Neural crest cell (in vitro differentiated cells): ENCODE measurements around the gene PCDH19. TPM values are rescaled to one million over a fixed set of nuclear protein-coding genes. Genes with fewer than 3 reads are reported as not detected.
A peak's percentile ranks its signal among the peaks of the same experiment; 100 is the strongest.

Source experiments
- DNase-seq: peaks from one replicate; pipeline ENCODE4 v3.0.0; 2021; ENCODE audit warnings: low read depth, mixed read lengths, low spot score
- H3K27ac Mint-ChIP-seq: one replicate; pipeline ENCODE4 v1.8.0; 2021; ENCODE audit warnings: mild to moderate bottlenecking, mixed read lengths; ENCODE audit not compliant: unreplicated experiment
- H3K27me3 Mint-ChIP-seq: 2 replicates; pipeline ENCODE4 v1.8.0; 2021; ENCODE audit warnings: low read depth, mild to moderate bottlenecking, mixed read lengths
- H3K36me3 Mint-ChIP-seq: 2 replicates; pipeline ENCODE4 v1.8.0; 2021; ENCODE audit warnings: low read depth, mild to moderate bottlenecking, mixed read lengths
- H3K4me1 Mint-ChIP-seq: 2 replicates; pipeline ENCODE4 v1.8.0; 2021; ENCODE audit warnings: mixed read lengths
- H3K4me3 Mint-ChIP-seq: one replicate; pipeline ENCODE4 v1.8.0; 2021; ENCODE audit warnings: mild to moderate bottlenecking, mixed read lengths
- H3K9me3 Mint-ChIP-seq: 2 replicates; pipeline ENCODE4 v1.8.0; 2021; ENCODE audit warnings: mixed read lengths
- CTCF ChIP-seq: fragments of 200-600 bp; sonication (generic); conservative IDR thresholded peaks from 2 replicates; pipeline ENCODE4 v1.5.0; 2021; ENCODE audit warnings: antibody characterized with exemption, mild to moderate bottlenecking
- total RNA-seq: library from RNA; stranded (reverse); gene quantifications from 2 replicates; pipeline ENCODE4 v1.2.1, GENCODE V29; 2021

Gene PCDH19
- total RNA-seq, 1 donor from 2014 or later, result 30.2 TPM

GRCh38 chrX:100411802-100412715 lies 2.0 kb upstream of the PCDH19 start:
- DNase-seq, result no peak
- Mint-ChIP-seq H3K9me3 (peaks cover 2% of the 10 kb centered on the region), H3K27ac (no peak overlapping the region), H3K36me3 (peaks cover 9% of the 10 kb centered on the region), H3K4me1 (peaks cover 38% of the 10 kb centered on the region), H3K4me3 (peak overlapping the region; percentile 92), H3K27me3 (peaks cover 68% of the 10 kb centered on the region)
- no peak for TF ChIP-seq CTCF

DNA sequence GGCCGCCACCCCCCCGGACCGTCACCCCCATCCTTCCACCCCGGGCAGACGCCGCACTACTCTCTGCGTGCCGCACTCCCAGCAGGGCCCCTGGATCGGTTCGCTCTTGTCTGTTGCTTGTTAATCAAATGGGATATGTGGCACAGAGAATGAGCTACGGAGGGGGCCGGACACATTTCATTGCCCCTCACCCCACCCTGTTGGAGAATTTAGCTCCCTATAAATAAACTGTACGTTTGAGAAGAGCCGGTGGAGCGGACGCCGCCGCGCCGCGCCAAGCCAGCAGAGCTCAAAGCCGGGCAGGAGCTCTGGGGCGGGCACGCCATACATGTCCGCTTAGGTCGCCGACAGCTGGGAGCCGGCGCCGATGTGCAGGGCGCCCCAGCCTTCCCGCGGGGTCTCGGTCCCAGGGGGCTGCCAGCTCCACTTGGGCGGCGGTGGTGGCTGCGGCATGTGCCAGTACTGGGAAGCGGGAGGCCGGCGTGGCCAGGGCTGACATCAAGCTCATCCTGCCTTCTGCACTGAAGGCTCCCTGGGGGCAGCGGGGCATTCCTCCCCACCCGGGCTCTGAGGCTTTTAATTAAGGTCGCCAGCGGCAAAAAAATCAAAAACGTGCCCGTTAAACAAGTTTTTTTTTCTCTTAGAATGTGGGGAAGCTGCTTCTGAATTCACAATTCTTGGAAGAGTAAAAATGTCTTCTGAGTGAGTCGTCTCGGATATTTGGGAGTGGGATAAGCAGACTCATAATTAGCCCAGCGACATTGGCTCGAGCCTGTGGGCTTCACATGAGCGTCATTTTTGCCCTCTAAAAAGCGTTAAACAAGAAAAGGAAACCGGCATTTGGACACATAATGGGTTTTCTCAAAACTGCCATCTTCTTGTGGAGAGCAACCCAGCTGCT lies 1.1 kb upstream of the PCDH19 start:
- Mint-ChIP-seq H3K36me3 (peaks cover 18% of the 10 kb centered on the region), H3K27me3 (peaks cover 77% of the 10 kb centered on the region), H3K9me3 (peaks cover 2% of the 10 kb centered on the region), H3K27ac (no peak overlapping the region), H3K4me3 (peak overlapping the region; percentile 92), H3K4me1 (peaks cover 38% of the 10 kb centered on the region)
- no peak for DNase-seq
- TF ChIP-seq CTCF, result no peak

DNA sequence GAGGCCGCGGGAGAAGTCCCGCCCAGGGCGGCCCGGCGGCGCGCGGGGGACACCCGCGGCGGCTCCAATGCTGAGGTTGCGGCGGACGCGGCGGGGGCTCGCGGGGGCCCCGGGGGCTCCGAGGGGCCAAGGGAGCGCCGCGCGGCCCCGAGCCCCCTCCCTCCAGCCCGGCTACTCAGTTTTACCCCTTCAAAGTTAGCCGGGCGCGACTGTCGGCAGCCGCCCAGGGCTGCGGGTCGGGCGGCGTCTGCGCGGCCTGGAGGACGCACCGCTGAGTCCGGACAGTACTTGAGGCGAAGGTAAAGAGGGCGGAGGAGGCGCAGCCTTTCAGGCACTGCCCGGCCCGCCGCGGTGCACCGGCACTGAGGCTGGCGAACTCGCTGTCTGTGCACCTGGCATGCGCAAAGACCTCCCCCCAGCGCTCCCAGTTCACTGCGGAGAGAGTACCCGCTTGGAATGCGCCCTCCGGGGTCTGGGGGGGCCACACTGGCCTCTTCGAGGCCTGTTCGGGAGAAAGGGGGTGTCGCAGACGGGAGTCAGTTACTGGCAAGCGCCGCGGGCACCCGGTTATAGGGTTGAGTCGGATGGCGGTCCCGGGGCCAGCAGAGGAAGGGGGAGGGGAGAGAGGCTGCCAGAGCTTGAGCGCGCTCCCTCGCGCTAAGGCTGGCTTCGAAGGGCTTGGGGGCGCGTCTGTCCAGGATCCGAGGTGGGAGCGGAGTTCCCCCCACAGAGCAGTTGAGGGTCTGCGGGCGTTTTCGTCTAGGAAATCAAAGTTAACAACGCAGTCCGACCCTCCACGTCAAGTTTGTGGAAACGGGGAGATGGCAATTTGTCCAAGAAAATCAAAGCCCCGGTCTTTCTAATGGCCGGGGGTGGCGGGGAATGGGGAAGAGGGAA lies 1.1 kb downstream of the PCDH19 start:
- peaks cover 2% of the 10 kb centered on the region for H3K9me3 Mint-ChIP-seq
- no peak for DNase-seq
- peaks cover 57% of the 10 kb centered on the region for H3K4me1 Mint-ChIP-seq
- no peak overlapping the region for H3K27ac Mint-ChIP-seq
- no peak for TF ChIP-seq CTCF
- H3K27me3 Mint-ChIP-seq, result peaks cover 91% of the 10 kb centered on the region
- H3K36me3 Mint-ChIP-seq, result peaks cover 23% of the 10 kb centered on the region
- peak overlapping the region; percentile 95 for H3K4me3 Mint-ChIP-seq

- H3K4me3 Mint-ChIP-seq, result peak overlapping the region; percentile 63
- DNase-seq, result no peak
- peaks cover 94% of the 10 kb centered on the region for H3K27me3 Mint-ChIP-seq
- H3K27ac Mint-ChIP-seq, result no peak overlapping the region
- H3K4me1 Mint-ChIP-seq, result peaks cover 62% of the 10 kb centered on the region
- peaks cover 2% of the 10 kb centered on the region for H3K9me3 Mint-ChIP-seq
- H3K36me3 Mint-ChIP-seq, result peaks cover 23% of the 10 kb centered on the region
- no peak for TF ChIP-seq CTCF
Measured at GRCh38 chrX:100407784-100408712, 2.0 kb downstream of the PCDH19 start.
